ENCODE data around the gene FA2H.

- TF ChIP-seq POLR2A (IDR thresholded peaks at IDR 0.05) (no peak), CTCF (IDR thresholded peaks at IDR 0.05 in 4 of 5, conservative IDR thresholded peaks at IDR 0.05 in 1 of 5) (no peak)
Measured at GRCh38 chr16:74716355-74716754, 58.3 kb downstream of the FA2H start.

Data from gastrocnemius medialis (tissue), 4 donors.